ENCODE data around the gene MAP3K1.
A peak's percentile ranks its signal among the peaks of the same experiment; 100 is the strongest.

Gene MAP3K1

DNA sequence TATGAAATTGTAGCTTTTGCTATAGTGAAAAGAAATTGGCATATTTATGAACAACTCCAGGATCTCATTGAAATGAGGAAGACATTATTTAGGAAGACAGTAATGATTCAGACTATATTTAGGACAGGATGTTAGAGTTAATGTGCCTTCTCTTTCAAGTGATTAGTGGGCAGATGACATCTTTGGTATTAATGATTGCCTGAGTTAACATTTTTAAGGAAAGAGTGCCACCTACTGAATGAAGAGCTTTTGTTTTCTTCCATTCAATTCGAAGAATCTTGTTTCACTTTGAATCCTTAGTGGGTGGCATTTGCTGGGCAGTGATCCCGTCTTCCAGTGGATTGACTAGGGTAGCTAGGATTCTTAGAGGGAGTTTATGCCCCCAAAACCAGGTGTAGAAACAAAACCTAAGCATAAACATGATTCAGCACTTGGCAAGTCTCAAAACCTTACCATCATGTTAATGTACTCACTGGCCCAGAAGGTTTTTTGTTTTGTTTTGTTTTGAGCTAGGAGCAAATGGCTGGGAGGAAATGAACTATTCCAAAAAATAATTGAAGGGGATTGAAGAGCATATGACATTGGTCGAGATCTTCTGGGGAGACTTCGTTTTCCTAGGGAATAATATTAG, 23.2 kb downstream of the MAP3K1 start:
- H3K4me3 ChIP-seq (ENCODE audit: low read depth, low read length), result peak overlapping the region; percentile 9
- DNase-seq (ENCODE audit: low read depth), result peak; percentile 28

DNA sequence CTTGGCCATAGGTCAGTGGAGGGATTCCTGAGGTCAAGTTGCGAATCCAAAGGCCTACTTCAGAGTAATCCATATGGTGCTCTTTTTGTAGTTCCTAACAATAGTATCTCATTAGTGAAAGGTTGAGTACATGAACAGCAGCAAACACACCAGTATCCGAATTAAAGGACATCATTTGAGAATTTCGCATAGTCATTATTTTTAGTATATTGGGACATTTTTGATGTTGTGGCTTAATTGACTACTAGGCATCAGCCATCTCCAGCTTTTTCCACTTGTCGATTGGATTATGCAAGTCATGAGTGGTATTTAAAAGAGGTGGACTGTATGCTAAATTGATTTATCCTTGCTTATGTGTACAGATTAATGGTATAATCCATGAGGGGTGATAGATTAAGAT, 23.7 kb downstream of the MAP3K1 start:
- no peak overlapping the region for H3K4me3 ChIP-seq (ENCODE audit: low read depth, low read length)
- no peak for DNase-seq (ENCODE audit: low read depth)

DNA sequence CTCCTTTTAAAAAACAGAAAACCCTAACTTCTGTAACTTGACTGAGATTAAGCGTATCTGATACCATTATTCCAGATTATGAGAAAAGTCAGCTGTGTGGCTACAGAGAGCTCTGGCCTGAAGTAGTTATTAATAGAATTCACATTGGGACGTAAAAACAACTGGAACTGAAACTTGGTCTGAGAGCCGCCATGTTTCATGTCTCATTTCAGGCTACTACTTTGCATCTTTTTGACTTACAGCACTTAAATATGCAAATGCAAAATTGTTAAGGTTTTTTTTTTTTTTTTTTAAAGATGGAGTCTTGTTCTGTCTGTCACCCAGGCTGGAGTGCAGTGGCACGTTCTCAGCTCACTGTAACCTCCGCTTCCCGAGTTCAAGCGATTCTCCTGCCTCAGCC, 25.2 kb downstream of the MAP3K1 start:
- no peak overlapping the region for H3K4me3 ChIP-seq (ENCODE audit: low read depth, low read length)
- no peak for DNase-seq (ENCODE audit: low read depth)

DNA sequence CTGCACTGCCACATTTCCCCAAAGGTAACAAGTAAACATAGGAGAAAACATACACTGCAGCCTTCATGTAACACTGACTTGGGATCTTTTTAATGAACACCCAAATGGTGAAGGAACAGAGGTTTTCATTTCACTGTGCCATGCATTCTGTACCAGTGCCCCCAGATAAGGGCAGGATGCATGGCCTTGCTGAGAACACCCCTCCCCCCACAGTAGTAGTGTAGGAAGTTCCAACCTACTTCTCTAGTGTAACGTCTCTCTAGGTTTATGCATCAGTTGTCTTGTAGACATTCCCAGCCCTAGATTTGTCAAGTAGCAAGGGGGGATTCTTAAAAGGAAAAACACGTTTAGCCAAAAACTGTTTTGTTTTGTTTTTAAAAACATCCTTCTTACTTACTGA, 29.9 kb downstream of the MAP3K1 start:
- H3K4me3 ChIP-seq (ENCODE audit: low read depth, low read length), result no peak overlapping the region

GRCh38 chr5:56845904-56846480, 30.6 kb downstream of the MAP3K1 start:
- no peak overlapping the region for H3K4me3 ChIP-seq (ENCODE audit: low read depth, low read length)
- DNase-seq (ENCODE audit: low read depth), result no peak

More for the DNA sequence above, 29.9 kb downstream of the MAP3K1 start:
- no peak for DNase-seq (ENCODE audit: low read depth)

GRCh38 chr5:56848206-56848605, 32.9 kb downstream of the MAP3K1 start:
- H3K4me3 ChIP-seq (ENCODE audit: low read depth, low read length), result no peak overlapping the region
- no peak for DNase-seq (ENCODE audit: low read depth)

DNA sequence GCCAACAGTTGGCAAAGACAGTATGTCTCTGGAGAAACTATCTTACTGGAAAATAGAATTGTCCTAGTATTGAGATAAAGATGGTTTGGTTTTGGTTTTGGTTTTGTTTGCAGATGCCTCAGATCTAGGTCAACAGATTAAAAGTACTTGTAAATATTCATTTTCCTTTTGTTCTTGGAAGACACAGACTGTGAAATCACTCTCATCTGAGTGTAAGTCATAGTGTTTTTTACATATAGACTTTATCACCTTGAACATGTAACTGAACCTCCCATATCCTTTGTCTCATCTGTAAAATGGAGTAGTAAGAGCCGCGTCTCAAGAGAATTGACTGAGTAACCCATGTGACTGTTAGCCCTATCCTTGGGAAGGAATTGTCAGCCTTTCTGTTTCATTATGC, 34.3 kb downstream of the MAP3K1 start:
- DNase-seq (ENCODE audit: low read depth), result no peak
- H3K4me3 ChIP-seq (ENCODE audit: low read depth, low read length), result no peak overlapping the region

DNA sequence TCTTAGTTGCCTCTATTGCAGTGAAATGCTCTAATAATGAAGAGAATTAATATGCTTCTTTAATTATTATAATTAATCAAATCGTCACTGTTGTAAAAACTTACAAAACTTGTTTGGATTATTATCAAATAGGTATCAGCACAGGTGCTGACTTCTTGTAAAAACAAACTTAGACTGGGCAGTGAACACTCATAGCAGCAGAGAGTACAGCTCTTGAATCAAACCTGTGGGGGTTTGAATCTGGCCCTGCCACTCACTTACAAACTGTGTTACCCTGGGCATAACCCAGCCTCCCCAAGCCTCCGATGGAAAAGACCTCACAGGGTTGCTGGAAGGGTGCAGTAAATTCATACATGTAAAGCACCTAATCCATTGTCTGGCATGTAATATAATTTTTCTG, 35.1 kb downstream of the MAP3K1 start:
- H3K4me3 ChIP-seq (ENCODE audit: low read depth, low read length), result no peak overlapping the region
- DNase-seq (ENCODE audit: low read depth), result no peak

DNA sequence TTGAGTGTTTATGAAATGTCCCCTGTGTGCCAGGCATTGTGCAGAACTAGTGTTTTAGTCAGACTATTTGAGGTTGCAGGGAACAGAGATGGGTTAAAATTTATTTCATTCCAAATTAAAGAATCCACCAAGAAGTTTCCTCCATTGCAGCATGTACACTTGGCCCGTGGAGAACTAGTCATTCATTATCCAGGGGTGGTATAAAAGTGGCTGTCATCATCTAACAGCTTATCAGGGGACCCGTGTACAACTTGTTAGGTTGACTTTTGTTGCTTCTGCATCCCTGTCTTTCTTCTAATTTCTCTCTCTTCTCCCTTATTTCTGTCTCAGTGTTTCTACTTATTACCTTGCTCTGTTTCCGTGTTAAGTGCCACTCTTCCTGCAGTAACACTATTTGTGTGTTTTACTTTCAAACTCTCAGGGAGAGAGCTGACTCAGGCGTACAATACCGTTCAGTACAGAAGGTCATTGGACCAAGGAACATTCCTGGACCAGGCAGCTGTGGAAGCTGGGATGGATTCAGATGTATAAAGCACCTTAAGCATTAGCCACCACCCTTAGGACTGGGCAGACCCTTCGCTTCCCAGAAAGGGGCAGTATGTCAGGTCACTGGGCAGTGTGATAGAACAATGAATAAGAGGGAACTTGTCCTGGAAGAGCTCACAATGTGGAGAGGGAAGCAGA, 36.1 kb downstream of the MAP3K1 start:
- H3K4me3 ChIP-seq (ENCODE audit: low read depth, low read length), result no peak overlapping the region
- DNase-seq (ENCODE audit: low read depth), result peak; percentile 12

DNA sequence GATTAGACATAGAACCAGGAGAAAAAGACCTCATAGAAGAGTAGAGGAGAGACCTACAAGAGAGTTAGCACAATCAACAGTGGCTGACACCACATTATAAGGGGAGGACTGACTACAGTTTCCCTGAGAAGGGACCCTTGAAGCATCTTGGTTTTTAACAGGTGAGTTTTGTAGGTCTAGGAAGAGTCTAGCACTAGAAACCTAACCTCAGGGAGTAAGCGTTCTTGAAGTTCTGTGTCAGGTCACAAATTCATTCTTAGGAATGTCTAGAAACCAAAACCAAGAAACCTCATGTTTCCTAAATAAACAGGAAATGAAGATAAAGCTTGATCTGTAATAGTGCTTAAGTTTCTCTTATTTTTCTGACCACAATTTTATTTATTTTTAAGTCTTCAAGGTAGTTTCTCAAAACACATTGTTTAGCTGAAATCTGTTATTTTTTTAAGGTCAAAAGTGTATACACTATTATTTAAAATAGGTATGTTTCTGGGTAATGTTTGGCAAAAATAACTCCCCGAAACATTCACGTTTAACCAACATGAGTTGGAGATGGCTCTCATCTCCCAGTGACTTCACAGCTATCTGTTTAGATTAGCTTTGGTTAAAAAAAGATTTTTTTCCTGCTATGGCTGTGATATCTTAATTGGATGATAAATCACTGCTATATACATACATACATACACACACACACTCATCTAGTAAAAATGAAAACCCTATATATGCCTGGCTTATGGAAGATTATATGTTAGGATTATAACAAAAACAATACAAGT, 37.1 kb downstream of the MAP3K1 start:
- H3K4me3 ChIP-seq (ENCODE audit: low read depth, low read length), result no peak overlapping the region
- no peak for DNase-seq (ENCODE audit: low read depth)

DNA sequence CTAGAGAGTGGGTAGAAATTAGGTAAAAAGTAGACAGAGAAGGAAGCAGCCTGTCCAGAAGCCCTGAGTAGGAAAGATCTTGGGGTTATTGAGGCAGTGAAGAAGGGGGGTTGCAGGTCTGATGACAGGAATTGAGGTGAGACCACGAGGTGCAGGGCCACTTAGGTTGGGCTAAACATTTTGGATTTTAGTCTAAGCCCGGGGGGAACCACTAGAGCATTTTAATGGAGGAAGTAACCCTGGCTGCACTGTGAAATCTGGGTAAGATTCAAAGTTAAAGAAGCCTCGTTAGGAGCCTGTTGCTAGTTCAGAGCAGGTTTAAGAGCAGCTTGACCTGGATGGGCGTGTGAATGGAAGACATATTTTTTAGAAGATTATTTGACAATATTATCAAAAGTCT, 38.3 kb downstream of the MAP3K1 start:
- H3K4me3 ChIP-seq (ENCODE audit: low read depth, low read length), result no peak overlapping the region
- no peak for DNase-seq (ENCODE audit: low read depth)

- H3K4me3 ChIP-seq (ENCODE audit: low read depth, low read length), result no peak overlapping the region
- DNase-seq (ENCODE audit: low read depth), result no peak
Measured at GRCh38 chr5:56854920-56855319, 39.6 kb downstream of the MAP3K1 start.

DNA sequence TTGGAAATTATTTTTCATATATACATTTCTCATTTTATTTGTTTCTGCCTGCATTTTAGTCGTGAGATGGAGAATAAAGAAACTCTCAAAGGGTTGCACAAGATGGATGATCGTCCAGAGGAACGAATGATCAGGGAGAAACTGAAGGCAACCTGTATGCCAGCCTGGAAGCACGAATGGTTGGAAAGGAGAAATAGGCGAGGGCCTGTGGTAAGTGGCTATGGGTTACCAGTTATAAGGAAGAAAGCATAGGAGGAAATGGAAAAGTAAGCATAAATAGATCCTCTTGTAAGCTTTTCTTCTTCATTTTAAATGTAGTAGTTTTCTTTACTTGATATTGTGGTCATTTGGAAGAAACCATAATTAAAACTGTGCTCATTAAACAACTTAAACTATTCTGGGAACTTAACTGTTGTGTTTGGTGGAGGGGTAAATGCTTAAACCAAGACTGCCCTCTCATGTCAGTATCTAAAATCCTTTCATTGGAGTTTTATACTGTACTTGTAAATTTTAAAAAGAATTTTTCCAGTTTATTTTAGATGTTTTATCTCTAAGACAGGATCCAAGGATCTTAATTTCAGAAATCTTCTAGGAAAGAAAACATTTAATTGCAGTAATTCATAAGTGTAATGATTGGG, 41.3 kb downstream of the MAP3K1 start:
- no peak for DNase-seq (ENCODE audit: low read depth)
- no peak overlapping the region for H3K4me3 ChIP-seq (ENCODE audit: low read depth, low read length)

DNA sequence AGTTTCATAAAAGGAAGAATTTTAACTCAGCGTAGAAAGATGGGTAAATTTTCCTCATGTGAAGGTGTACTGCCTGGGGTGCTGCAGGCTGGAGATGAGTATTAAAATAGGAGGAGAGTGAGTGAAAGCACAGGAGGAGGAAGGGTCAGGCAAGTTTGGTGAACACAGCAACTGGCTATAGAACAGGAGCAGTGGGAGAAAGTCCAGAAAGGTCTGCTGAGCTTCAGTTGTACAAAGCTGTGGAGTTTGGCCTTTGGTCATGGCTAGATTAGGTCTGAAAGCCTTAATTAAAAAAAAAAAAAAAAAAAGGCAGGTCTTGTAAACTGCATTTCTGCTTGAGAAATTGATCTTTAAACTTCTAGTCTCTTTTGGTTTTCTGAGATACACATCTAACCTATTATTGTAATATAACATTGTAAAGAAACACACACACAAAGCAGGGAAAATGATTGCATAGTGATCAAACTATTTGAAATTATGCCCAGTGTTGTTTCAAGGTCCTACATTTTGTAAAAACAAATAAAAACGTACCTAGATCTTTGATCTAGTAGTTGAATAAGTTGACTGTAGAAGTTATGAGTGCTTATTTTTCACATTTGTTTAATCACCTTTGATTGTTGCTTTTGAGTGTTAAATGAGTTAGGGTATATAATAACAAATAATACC, 43.6 kb downstream of the MAP3K1 start:
- DNase-seq (ENCODE audit: low read depth), result no peak
- H3K4me3 ChIP-seq (ENCODE audit: low read depth, low read length), result no peak overlapping the region

DNA sequence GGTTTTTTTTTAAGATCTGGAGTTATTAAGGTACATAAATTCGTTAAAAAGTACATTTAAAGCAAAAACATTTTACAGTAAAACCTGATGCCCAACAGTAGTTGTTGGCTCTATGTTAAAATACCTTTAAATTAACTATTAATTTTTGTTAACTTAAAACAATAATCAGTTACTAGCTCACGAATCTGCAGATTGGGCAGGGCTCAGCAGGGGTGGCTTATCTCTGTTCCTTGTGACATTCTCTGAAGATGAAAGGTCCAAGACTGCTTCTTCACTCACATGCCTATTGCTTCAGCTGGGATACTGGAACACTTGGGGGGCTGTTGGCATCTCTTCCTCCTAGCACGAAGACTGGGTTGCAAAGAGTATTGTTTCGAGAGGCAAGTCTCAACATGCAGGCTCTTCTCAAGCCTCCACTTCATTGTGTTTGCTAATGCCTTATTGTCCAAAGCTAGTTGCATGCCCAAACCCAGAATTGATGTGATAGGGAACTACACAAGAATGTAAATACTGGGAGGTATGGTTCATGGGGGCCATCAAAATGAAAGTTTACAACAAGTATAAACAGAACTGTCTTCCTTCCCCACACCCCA, 46.6 kb downstream of the MAP3K1 start:
- DNase-seq (ENCODE audit: low read depth), result no peak
- no peak overlapping the region for H3K4me3 ChIP-seq (ENCODE audit: low read depth, low read length)

DNA sequence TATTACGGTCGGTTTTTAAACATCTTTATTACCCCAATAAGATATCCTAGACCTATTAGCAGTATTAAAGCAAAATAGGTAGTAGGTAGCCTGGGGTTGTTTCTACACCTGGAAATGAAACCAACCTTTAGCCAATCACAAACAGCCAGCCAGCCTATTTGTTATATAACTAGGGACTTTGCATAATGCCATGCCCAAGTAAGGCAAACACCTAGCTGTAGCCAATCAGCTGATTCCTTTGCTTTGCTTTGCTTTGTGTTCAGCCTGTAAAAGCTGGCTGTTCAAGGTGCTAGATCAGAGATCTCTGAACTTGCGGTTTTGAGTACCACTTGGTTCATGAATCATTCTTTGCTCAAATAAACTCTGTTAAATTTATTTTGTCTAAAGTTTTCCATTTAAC, 47.6 kb downstream of the MAP3K1 start:
- DNase-seq (ENCODE audit: low read depth), result no peak
- H3K4me3 ChIP-seq (ENCODE audit: low read depth, low read length), result no peak overlapping the region

DNA sequence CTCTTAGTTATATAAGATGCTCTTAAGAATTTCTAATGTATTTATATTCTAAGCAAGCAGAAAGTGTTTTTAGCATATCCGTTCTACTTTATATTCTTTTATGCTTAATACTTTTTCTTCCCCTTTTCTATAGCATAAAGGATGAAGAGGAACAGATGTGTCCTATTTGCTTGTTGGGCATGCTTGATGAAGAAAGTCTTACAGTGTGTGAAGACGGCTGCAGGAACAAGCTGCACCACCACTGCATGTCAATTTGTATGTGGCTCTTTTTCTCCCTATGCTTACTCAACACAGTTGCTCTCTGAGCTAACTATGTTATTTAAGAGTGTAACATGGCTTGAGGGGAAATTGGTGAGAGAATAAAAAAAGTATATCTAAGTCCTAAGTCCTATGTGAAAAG, 56.4 kb downstream of the MAP3K1 start:
- no peak overlapping the region for H3K4me3 ChIP-seq (ENCODE audit: low read depth, low read length)
- no peak for DNase-seq (ENCODE audit: low read depth)

DNA sequence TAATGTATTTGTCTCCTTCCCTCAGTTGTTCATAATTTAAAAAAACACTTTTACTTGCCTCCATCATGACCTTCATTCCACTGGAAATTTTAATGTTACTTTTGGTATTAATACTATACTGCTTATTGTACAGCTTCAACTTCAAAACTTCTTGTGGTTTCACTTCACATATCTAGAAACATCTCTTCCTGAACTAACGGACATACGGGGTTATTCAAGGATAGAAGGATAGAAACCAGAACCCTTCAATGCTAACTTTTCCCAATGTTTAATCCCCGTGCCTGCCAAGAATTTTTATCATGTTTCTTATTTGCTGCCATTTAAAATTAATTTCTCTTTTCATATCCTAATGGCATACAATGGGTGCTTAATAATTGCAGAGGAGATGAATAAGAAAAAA, 57.7 kb downstream of the MAP3K1 start:
- no peak for DNase-seq (ENCODE audit: low read depth)

DNA sequence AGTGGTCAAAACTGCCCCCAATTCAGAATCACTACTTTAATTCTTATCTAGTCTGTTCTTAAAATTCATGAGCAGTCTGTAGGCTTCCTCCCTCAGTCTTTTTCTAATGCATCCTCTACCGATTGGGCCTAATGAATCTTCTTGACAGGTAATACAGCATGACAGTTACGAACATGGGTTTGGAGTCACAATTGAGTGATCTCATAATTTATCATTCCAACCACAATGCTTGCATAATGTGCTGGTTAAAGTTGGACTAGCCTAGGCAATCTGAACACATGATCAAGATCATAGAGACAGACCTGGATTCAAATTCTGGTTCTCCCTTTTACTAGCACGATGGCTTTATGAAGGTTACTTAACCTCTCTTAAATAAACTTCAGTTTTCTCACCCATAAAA, 61.0 kb downstream of the MAP3K1 start:
- no peak overlapping the region for H3K4me3 ChIP-seq (ENCODE audit: low read depth, low read length)
- no peak for DNase-seq (ENCODE audit: low read depth)

More for the DNA sequence above, 57.7 kb downstream of the MAP3K1 start:
- H3K4me3 ChIP-seq (ENCODE audit: low read depth, low read length), result no peak overlapping the region

Data from skeletal muscle cell (primary cell).